Measurements from ENCODE around the gene PTPN4. TPM values are rescaled to one million over a fixed set of nuclear protein-coding genes. Genes with fewer than 3 reads are reported as not detected.

PTPN4 gene
- total and polyA plus RNA-seq, 2 of the 13 experiments (the other 11 are each of a cell fraction or from before 2014, with no cell fraction given) = 20.3 to 34.6 TPM

GRCh38 chr2:119943058-119943457 lies 183.3 kb downstream of the PTPN4 start:
- in situ Hi-C loops (cut with HindIII; ENCODE audit: extremely low pct_ligation_motif_present, low pct_unique_long_range_greater_than_20kb) = no loop called here
- POLR2A ChIA-PET = no interaction called here
- no peak for DNase-seq (ENCODE audit: low spot score)
- TF ChIP-seq CCDC6 (CRISPR knock-in tag; IDR thresholded peaks at IDR 0.05) (no peak), EP300 (IDR thresholded peaks at IDR 0.05; ENCODE audit: low read depth in 2 of 2, low read length in 2 of 2) (no peak), EP300 (CRISPR knock-in tag; IDR thresholded peaks at IDR 0.05; ENCODE audit: borderline replicate concordance) (no peak), SIN3B (IDR thresholded peaks at IDR 0.05; ENCODE audit: low read length) (no peak), PPARG (CRISPR knock-in tag; conservative IDR thresholded peaks at IDR 0.05) (no peak), KDM1A (CRISPR knock-in tag; IDR thresholded peaks at IDR 0.05) (no peak), YEATS2 (CRISPR knock-in tag; IDR thresholded peaks at IDR 0.05; ENCODE audit: borderline replicate concordance) (no peak), ZNF12 (CRISPR knock-in tag; IDR thresholded peaks at IDR 0.05) (no peak), ZNF629 (CRISPR knock-in tag; conservative IDR thresholded peaks at IDR 0.05) (no peak), ZNF513 (CRISPR knock-in tag; conservative IDR thresholded peaks at IDR 0.05) (no peak), TOPORS (CRISPR knock-in tag; IDR thresholded peaks at IDR 0.05) (no peak), NFIC (IDR thresholded peaks at IDR 0.05; ENCODE audit: low read length) (no peak), ZNF639 (CRISPR knock-in tag; conservative IDR thresholded peaks at IDR 0.05) (no peak), BCL3 (CRISPR knock-in tag; IDR thresholded peaks at IDR 0.05) (no peak), E2F1 (CRISPR knock-in tag; IDR thresholded peaks at IDR 0.05) (no peak), ZNF496 (CRISPR knock-in tag; IDR thresholded peaks at IDR 0.05; ENCODE audit: insufficient replicate concordance) (no peak), ZNF704 (CRISPR knock-in tag; IDR thresholded peaks at IDR 0.05; ENCODE audit: borderline replicate concordance) (no peak)

More at GRCh38 chr2:119943058-119943457, 183.3 kb downstream of the PTPN4 start:
- H3K36me3 ChIP-seq (replicated peaks in 1 of 2; ENCODE audit: control insufficient read depth in 1 of 2, insufficient read depth in 2 of 2, low read length in 2 of 2) = peaks cover 5 to 20% of the 10 kb centered on the region in 2 experiments; a peak in 4 of 5 replicates
- H4K20me1 ChIP-seq (ENCODE audit: insufficient read depth, low read length) = no peaks in the 10 kb centered on the region
- H3K27me3 ChIP-seq (ENCODE audit: control insufficient read depth in 1 of 2, insufficient read depth in 2 of 2, low read length in 2 of 2) = no peaks in the 10 kb centered on the region
- no peaks in the 10 kb centered on the region for H3K79me2 ChIP-seq (ENCODE audit: insufficient read depth, low read length)
- FAIRE-seq (no peak), ATAC-seq (no peak)
- intact Hi-C loops (cut with micrococcal nuclease; ENCODE audit: unreplicated experiment) = no loop called here
- no peak overlapping the region for H3K9ac ChIP-seq (ENCODE audit: insufficient read depth, low read depth, low read length)
- H3K4me1 ChIP-seq (ENCODE audit: insufficient read depth, low read length) = no peaks in the 10 kb centered on the region
- H3K27ac ChIP-seq (ENCODE audit: extremely low read length, insufficient read depth, low read length) = no peak overlapping the region
- H3K4me2 ChIP-seq (ENCODE audit: low read depth, low read length) = no peak overlapping the region
- CTCF ChIA-PET (ENCODE audit: low intra/inter-chr PET ratio, low total read pairs) = no interaction called here
- no peak overlapping the region for H2AFZ ChIP-seq (ENCODE audit: low read length)
- no peaks in the 10 kb centered on the region for H3K9me3 ChIP-seq (ENCODE audit: low read length)
- no peak overlapping the region for H3K4me3 ChIP-seq (replicated peaks in 1 of 3; ENCODE audit: insufficient read depth in 1 of 3, low read depth in 2 of 3, low read length in 3 of 3)
- no TSS peak for BruUV-seq (replicated peaks)

Data from HepG2 (cell line).